ENCODE results near the gene GNAI2.

The GNAI2 gene

GRCh38 chr3:50272911-50273688 is 37.1 kb downstream of the GNAI2 start:
- H3K4me3 ChIP-seq (ENCODE audit: low read depth, low read length) = peak overlapping the region; percentile 42
- TF ChIP-seq, protein P1, sequence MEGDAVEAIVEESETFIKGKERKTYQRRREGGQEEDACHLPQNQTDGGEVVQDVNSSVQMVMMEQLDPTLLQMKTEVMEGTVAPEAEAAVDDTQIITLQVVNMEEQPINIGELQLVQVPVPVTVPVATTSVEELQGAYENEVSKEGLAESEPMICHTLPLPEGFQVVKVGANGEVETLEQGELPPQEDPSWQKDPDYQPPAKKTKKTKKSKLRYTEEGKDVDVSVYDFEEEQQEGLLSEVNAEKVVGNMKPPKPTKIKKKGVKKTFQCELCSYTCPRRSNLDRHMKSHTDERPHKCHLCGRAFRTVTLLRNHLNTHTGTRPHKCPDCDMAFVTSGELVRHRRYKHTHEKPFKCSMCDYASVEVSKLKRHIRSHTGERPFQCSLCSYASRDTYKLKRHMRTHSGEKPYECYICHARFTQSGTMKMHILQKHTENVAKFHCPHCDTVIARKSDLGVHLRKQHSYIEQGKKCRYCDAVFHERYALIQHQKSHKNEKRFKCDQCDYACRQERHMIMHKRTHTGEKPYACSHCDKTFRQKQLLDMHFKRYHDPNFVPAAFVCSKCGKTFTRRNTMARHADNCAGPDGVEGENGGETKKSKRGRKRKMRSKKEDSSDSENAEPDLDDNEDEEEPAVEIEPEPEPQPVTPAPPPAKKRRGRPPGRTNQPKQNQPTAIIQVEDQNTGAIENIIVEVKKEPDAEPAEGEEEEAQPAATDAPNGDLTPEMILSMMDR (IDR thresholded peaks at IDR 0.05; ENCODE audit: control insufficient read depth, extremely low read depth, insufficient read depth) = peak; percentile 95
- peak; percentile 33 for DNase-seq (ENCODE audit: low read depth)

DNA sequence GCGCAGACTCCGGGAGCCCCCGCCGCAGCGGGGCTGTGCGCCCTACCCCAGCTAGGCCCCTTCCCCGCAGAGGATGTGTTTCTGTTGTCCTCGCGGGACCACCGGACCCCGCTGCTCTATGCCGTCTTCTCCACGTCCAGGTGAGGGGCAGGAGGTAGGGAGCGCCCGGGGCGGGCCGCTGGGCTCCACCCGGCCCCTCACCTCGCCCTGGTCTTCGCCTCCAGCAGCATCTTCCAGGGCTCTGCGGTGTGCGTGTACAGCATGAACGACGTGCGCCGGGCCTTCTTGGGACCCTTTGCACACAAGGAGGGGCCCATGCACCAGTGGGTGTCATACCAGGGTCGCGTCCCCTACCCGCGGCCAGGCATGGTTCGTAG is 37.7 kb downstream of the GNAI2 start:
- no peak for DNase-seq (ENCODE audit: low read depth)
- no peak overlapping the region for H3K4me3 ChIP-seq (ENCODE audit: low read depth, low read length)
- TF ChIP-seq, protein P1 (IDR thresholded peaks at IDR 0.05; ENCODE audit: control insufficient read depth, extremely low read depth, insufficient read depth) = no peak

GRCh38 chr3:50274371-50275104 is 38.5 kb downstream of the GNAI2 start:
- TF ChIP-seq, protein P1 (IDR thresholded peaks at IDR 0.05; ENCODE audit: control insufficient read depth, extremely low read depth, insufficient read depth) = peak; percentile 70
- H3K4me3 ChIP-seq (ENCODE audit: low read depth, low read length) = no peak overlapping the region
- no peak for DNase-seq (ENCODE audit: low read depth)

- DNase-seq (ENCODE audit: low read depth) = no peak
- no peak overlapping the region for H3K4me3 ChIP-seq (ENCODE audit: low read depth, low read length)
- TF ChIP-seq, protein P1 (IDR thresholded peaks at IDR 0.05; ENCODE audit: control insufficient read depth, extremely low read depth, insufficient read depth) = no peak
Observed at GRCh38 chr3:50275141-50275995, 39.4 kb downstream of the GNAI2 start.

DNA sequence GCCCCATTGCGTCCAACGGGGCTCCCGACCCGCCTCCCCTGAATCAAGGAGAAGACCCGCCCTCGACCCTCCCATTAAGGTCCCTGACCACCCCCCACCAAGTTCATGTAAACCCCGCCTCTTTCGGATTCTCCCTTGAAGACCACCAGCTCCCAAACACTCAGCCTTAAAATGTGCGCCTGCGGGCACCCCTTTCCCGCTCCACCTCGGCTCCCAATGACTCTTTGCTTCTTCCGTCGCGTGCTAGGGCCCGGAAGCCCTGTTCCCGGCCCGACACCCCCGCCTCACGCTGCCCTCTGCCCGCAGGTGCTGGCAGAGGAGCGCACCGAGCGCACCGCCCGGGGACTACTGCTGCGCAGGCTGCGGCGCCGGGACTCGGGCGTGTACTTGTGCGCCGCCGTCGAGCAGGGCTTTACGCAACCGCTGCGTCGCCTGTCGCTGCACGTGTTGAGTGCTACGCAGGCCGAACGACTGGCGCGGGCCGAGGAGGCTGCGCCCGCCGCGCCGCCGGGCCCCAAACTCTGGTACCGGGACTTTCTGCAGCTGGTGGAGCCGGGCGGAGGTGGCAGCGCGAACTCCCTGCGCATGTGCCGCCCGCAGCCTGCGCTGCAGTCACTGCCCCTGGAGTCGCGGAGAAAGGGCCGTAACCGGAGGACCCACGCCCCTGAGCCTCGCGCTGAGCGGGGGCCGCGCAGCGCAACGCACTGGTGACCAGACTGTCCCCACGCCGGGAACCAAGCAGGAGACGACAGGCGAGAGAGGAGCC is 40.2 kb downstream of the GNAI2 start:
- H3K4me3 ChIP-seq (ENCODE audit: low read depth, low read length) = no peak overlapping the region
- TF ChIP-seq, protein P1 (IDR thresholded peaks at IDR 0.05; ENCODE audit: control insufficient read depth, extremely low read depth, insufficient read depth) = no peak
- no peak for DNase-seq (ENCODE audit: low read depth)

- no peak overlapping the region for H3K4me3 ChIP-seq (ENCODE audit: low read depth, low read length)
- no peak for DNase-seq (ENCODE audit: low read depth)
- TF ChIP-seq, protein P1 (IDR thresholded peaks at IDR 0.05; ENCODE audit: control insufficient read depth, extremely low read depth, insufficient read depth) = no peak
Observed at GRCh38 chr3:50276762-50277101, 40.7 kb downstream of the GNAI2 start.
